Esophagus muscularis mucosa (tissue), 4 donors: ENCODE measurements around the gene KDM5B. TPM values are rescaled to one million over a fixed set of nuclear protein-coding genes. Genes with fewer than 3 reads are reported as not detected.

Experiments used
- DNase-seq: peaks from one replicate; pipeline ENCODE4 v3.0.0-alpha.2; 2017; ENCODE audit errors: extremely low spot score
- H3K27ac ChIP-seq, 4 donors: fragments of 200-600 bp; sonication (generic); replicated peaks in 1 of 4; 1 replicate in 3 of 4; 2 replicates in 1 of 4; pipeline ENCODE4 v1.5.1; 2016 to 2019; ENCODE audit warnings: mild to moderate bottlenecking in 1 of 4
- H3K27me3 ChIP-seq, 4 donors: fragments of 200-600 bp; sonication (generic); one replicate each; pipeline versions ENCODE4 v1.5.1 to v1.6.0; 2016 to 2019
- H3K36me3 ChIP-seq, 4 donors: fragments of 200-600 bp; sonication (generic); one replicate each; pipeline ENCODE4 v1.5.1; 2016 to 2019
- H3K4me1 ChIP-seq, 4 donors: fragments of 200-600 bp; sonication (generic); one replicate each; pipeline ENCODE4 v1.5.1; 2016 to 2019
- H3K4me3 ChIP-seq, 4 donors: fragments of 200-600 bp; sonication (generic); 1 replicate in 2 of 4; 2 replicates in 2 of 4; pipeline ENCODE4 v1.5.1; 2016 to 2019; ENCODE audit warnings: mild to moderate bottlenecking in 4 of 4, moderate library complexity in 1 of 4
- H3K9me3 ChIP-seq, 4 donors: fragments of 200-600 bp; sonication (generic); 1 replicate in 3 of 4; 2 replicates in 1 of 4; pipeline ENCODE4 v1.5.1; 2016 to 2019
- EP300 ChIP-seq: sonication (generic); formaldehyde crosslinking; IDR thresholded peaks from one replicate; pipeline ENCODE4 v1.6.1; 2017; ENCODE audit warnings: antibody characterized with exemption
- POLR2A ChIP-seq: fragments of 450-650 bp; IDR thresholded peaks from one replicate; pipeline ENCODE4 v1.6.1; 2017; ENCODE audit warnings: antibody characterized with exemption, moderate library complexity, mild to moderate bottlenecking, low read depth
- POLR2AphosphoS5 ChIP-seq, 2 donors: sonication (generic); formaldehyde crosslinking; IDR thresholded peaks; one replicate each; pipeline ENCODE4 v1.6.1; 2017; ENCODE audit warnings: antibody characterized with exemption in 2 of 2
- WGBS: methylation state at CpG from one replicate; pipeline ENCODE4 v1.1.5; 2018; 5-methylcytosine and 5-hydroxymethylcytosine counted together
- intact Hi-C: fragments of 100-400 bp; cut with DNase I; formaldehyde crosslinking; loops from one replicate; pipeline ENCODE4 v1.15.1; 2023
- total RNA-seq, 4 donors: library from RNA; depleted of rRNA; stranded (reverse); fragments of >200 nt; gene quantifications; one replicate each; pipeline versions ENCODE4 v1.1.0 to v1.2.1, GENCODE V29; 2016
- TF ChIP-seq, protein P1 (sequence below), 3 experiments: fragments of 200-600 bp in 2 of 3; fragments of 450-650 bp in 1 of 3; sonication (generic) in 2 of 3; IDR thresholded peaks; one replicate each; pipeline ENCODE4 v1.5.1; 2017 to 2019; ENCODE audit warnings: antibody characterized with exemption in 3 of 3, mild to moderate bottlenecking in 2 of 3, moderate library complexity in 1 of 3

Gene KDM5B
- total RNA-seq, 4 donors from 2014 or later: 21.4 to 34.9 (median 31.8) TPM

DNA sequence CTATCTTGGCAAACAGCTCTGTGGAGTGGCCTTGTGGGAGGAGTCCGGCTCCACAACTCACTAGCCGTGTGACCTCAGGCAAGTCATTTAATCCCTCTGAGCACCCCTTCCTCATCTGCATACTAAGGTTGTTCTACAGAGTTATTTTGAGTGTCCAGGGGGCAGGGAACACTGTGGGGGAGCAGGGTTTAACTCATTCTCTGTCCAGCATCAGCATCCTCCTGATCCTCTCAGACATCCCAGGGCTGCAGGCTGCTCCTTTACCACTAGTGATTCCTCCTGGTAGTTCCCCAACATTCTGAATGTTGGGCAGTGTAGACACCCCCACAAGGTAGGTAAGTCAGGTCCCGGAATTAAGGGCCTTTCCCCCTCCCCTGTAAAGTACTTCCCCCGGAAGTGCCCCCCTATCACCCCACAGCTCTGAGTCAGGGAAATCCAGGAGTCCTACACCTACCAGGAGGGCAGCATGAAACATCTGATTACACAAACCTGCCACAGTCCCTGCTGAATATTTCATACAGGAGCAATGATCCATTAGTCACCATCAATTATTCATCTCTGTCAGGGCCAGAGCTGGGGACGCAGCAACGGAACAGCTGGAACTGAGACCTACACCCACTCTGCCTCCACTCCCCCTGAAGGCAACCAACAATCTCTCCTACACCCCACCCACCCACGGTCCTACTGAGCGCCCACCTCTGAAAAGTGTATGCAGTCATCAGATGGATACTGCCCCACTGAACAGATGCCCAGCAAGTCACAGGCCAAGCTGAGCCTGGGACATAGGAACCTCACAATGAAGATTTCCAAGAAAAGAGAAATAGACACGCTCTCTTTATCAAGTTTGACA, 118.5 kb downstream of the KDM5B start:
- H3K36me3 ChIP-seq: no peaks in the 10 kb centered on the region
- H3K9me3 ChIP-seq: no peaks in the 10 kb centered on the region
- TF ChIP-seq POLR2AphosphoS5 (IDR thresholded peaks at IDR 0.05): no peak
- TF ChIP-seq POLR2A: no peak
- TF ChIP-seq, protein P1, sequence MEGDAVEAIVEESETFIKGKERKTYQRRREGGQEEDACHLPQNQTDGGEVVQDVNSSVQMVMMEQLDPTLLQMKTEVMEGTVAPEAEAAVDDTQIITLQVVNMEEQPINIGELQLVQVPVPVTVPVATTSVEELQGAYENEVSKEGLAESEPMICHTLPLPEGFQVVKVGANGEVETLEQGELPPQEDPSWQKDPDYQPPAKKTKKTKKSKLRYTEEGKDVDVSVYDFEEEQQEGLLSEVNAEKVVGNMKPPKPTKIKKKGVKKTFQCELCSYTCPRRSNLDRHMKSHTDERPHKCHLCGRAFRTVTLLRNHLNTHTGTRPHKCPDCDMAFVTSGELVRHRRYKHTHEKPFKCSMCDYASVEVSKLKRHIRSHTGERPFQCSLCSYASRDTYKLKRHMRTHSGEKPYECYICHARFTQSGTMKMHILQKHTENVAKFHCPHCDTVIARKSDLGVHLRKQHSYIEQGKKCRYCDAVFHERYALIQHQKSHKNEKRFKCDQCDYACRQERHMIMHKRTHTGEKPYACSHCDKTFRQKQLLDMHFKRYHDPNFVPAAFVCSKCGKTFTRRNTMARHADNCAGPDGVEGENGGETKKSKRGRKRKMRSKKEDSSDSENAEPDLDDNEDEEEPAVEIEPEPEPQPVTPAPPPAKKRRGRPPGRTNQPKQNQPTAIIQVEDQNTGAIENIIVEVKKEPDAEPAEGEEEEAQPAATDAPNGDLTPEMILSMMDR (IDR thresholded peaks at IDR 0.05): no peak
- no peak for TF ChIP-seq EP300
- H3K27me3 ChIP-seq: peaks cover 0 to 65% (median 0%) of the 10 kb centered on the region in 4 donors
- intact Hi-C loops: no loop called here
- 79% methylated on average over 7 of the region's 9 CpGs for WGBS
- no peak overlapping the region for H3K4me3 ChIP-seq
- H3K27ac ChIP-seq: no peak overlapping the region
- no peaks in the 10 kb centered on the region for H3K4me1 ChIP-seq
- no peak for DNase-seq

DNA sequence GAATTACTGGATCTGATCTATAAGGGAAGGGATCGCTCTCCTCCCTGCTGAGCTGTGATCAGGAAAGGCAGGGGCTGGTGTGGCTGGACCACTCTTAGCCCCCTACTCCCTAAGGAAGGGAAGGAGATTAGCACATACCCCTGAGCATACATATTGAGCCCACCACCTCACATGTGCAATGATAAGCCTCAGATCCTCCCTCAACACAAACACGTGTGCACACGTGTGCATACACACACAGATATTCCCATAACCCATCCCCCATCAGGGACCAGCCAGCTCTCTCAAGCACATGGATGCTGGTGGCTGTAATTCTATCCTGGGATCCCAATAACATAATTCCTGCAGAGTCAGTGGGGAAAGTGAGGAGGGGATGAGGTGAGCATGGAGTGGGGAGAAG, 119.1 kb downstream of the KDM5B start:
- H3K27me3 ChIP-seq: peaks cover 0 to 63% (median 0%) of the 10 kb centered on the region in 4 donors
- 20% methylated on average over 1 of the region's 3 CpGs for WGBS
- no peaks in the 10 kb centered on the region for H3K9me3 ChIP-seq
- TF ChIP-seq EP300 (no peak), POLR2AphosphoS5 (IDR thresholded peaks at IDR 0.05) (no peak)
- TF ChIP-seq, protein P1 (IDR thresholded peaks at IDR 0.05): no peak
- no peak overlapping the region for H3K4me3 ChIP-seq
- intact Hi-C loops: no loop called here
- no peak for DNase-seq
- no peak overlapping the region for H3K27ac ChIP-seq
- H3K4me1 ChIP-seq: no peaks in the 10 kb centered on the region
- H3K36me3 ChIP-seq: no peaks in the 10 kb centered on the region

DNA sequence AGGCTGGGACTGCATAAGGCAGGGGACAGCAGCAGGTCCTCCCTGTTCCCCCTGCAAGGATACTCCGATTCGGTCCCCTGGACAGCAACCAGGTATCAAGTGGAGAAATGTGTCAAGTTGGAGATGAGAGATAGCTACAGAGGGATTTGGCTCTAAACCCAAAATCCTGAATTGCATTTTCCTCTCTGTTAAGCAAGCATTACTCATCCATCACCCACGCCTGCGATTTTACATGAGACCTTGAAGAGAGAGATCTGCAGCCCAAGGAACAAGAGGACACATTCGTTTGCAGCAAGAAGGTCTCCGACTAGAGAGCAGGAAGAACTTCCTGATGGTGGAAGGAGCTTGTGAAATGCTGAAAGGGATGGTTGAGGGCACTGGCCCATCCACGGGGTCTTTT, 119.8 kb downstream of the KDM5B start:
- Histone ChIP-seq H3K27ac (no peak overlapping the region), H3K36me3 (no peaks in the 10 kb centered on the region), H3K9me3 (no peaks in the 10 kb centered on the region), H3K4me3 (no peak overlapping the region), H3K27me3 (peaks cover 0 to 58% (median 0%) of the 10 kb centered on the region in 4 donors), H3K4me1 (no peaks in the 10 kb centered on the region)
- intact Hi-C loops: no loop called here
- 64% methylated on average over 7 of the region's 7 CpGs for WGBS
- DNase-seq: no peak
- no peak for TF ChIP-seq POLR2AphosphoS5 (IDR thresholded peaks at IDR 0.05)
- TF ChIP-seq POLR2A: no peak
- no peak for TF ChIP-seq EP300
- TF ChIP-seq, protein P1 (IDR thresholded peaks at IDR 0.05): no peak

DNA sequence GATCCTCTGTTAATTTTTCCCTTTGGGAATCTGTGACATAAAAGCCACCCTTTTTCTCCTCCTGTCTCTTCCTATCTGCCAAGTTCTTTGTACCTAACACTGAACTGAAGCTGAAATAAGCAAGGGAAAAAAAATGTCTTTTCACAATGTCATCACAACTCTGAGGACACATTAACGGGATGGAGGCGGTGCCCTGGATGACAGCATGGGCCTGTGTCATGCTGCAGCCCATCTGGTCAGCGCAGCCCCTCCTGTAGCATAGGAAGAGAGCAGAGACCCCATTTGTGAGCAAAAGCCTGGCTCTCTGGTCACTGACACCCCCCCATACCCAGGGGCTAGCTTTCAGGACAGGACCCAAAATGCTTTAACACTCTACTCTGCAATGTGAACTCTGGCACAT, 120.4 kb downstream of the KDM5B start:
- WGBS: 83% methylated on average over 3 of the region's 3 CpGs
- H3K27ac ChIP-seq: no peak overlapping the region
- H3K36me3 ChIP-seq: no peaks in the 10 kb centered on the region
- no peaks in the 10 kb centered on the region for H3K9me3 ChIP-seq
- H3K27me3 ChIP-seq: peaks cover 0 to 58% (median 0%) of the 10 kb centered on the region in 4 donors
- H3K4me1 ChIP-seq: no peaks in the 10 kb centered on the region
- DNase-seq: no peak
- H3K4me3 ChIP-seq: no peak overlapping the region
- intact Hi-C loops: no loop called here
- TF ChIP-seq, protein P1 (IDR thresholded peaks at IDR 0.05): no peak
- TF ChIP-seq POLR2A (no peak), POLR2AphosphoS5 (IDR thresholded peaks at IDR 0.05) (no peak), EP300 (no peak)
